PC-3 (cell line): ENCODE data around the gene SFXN2. TPM values are rescaled to one million over a fixed set of nuclear protein-coding genes. Genes with fewer than 3 reads are reported as not detected.
A peak's percentile ranks its signal among the peaks of the same experiment; 100 is the strongest.

Experiments used
- ATAC-seq: fragments of 200-7000 bp; cut with Tn5 transposase; 2 replicates; pipeline ENCODE4 v1.9.1; 2020; ENCODE audit warnings: mild to moderate bottlenecking, moderate library complexity
- BruUV-seq: library from RNA; stranded (reverse); fragments of 400-500 nt; replicated peaks from 2 replicates; lab custom pipeline; 2021; lab: Mats Ljungman, UMichigan
- CTCF ChIA-PET: fragments of 300-600 bp; sonication (Branson Sonifier 250); formaldehyde crosslinking; loops from one replicate; lab custom pipeline; 2022; ENCODE audit warnings: antibody characterized with exemption; lab: Charles Lee
- POLR2A ChIA-PET: fragments of 300-600 bp; sonication (Branson Sonifier 250); formaldehyde crosslinking; loops from one replicate; lab custom pipeline; 2022; ENCODE audit warnings: antibody characterized with exemption; ENCODE audit not compliant: unreplicated experiment; lab: Charles Lee
- DNase-seq: peaks from one replicate; pipeline ENCODE4 v3.0.0-alpha.2; 2015
- H2AFZ ChIP-seq: fragments of 300-600 bp; sonication (generic); 2 replicates; pipeline ENCODE4 v1.6.0; 2016; ENCODE audit warnings: antibody characterized with exemption, low read length
- H3F3A ChIP-seq: fragments of 300-600 bp; sonication (generic); one replicate; pipeline ENCODE4 v1.6.0; 2017; ENCODE audit warnings: antibody characterized with exemption, low read length, control low read depth, mild to moderate bottlenecking; ENCODE audit not compliant: unreplicated experiment
- H3K27ac ChIP-seq: fragments of 300-600 bp; sonication (generic); 2 replicates; pipeline ENCODE4 v1.5.1; 2016; ENCODE audit warnings: mild to moderate bottlenecking, low read length
- H3K27me3 ChIP-seq: fragments of 300-600 bp; sonication (generic); 2 replicates; pipeline ENCODE4 v1.6.1; 2016; ENCODE audit warnings: low read length, mixed read lengths
- H3K36me3 ChIP-seq: fragments of 300-600 bp; sonication (generic); 2 replicates; pipeline ENCODE4 v1.6.1; 2016; ENCODE audit warnings: low read depth, mixed run types, low read length, mixed read lengths
- H3K4me1 ChIP-seq: fragments of 300-600 bp; sonication (generic); 2 replicates; pipeline ENCODE4 v1.5.1; 2016; ENCODE audit warnings: low read length; ENCODE audit not compliant: insufficient read depth
- H3K4me2 ChIP-seq: fragments of 300-600 bp; sonication (generic); 2 replicates; pipeline ENCODE4 v1.6.0; 2016; ENCODE audit warnings: low read length
- H3K4me3 ChIP-seq: fragments of 300-600 bp; sonication (generic); 2 replicates; pipeline ENCODE4 v1.5.1; 2016; ENCODE audit warnings: mild to moderate bottlenecking, low read length, mixed read lengths
- H3K79me2 ChIP-seq: fragments of 300-600 bp; sonication (generic); 2 replicates; pipeline ENCODE4 v1.6.1; 2017; ENCODE audit warnings: low read length, mixed read lengths
- H3K9ac ChIP-seq: fragments of 300-600 bp; sonication (generic); 2 replicates; pipeline ENCODE4 v1.6.0; 2016; ENCODE audit warnings: mild to moderate bottlenecking, low read length
- H3K9me2 ChIP-seq: fragments of 300-600 bp; sonication (generic); replicated peaks from 2 replicates; pipeline ENCODE4 v1.6.1; 2016; ENCODE audit warnings: mixed run types, low read length, mixed read lengths
- H3K9me3 ChIP-seq: fragments of 300-600 bp; sonication (generic); 2 replicates; pipeline ENCODE4 v1.6.1; 2016; ENCODE audit warnings: low read length, mixed read lengths
- H4K20me1 ChIP-seq: fragments of 300-600 bp; sonication (generic); 2 replicates; pipeline ENCODE4 v1.6.1; 2016; ENCODE audit warnings: low read length, mixed read lengths
- CTCF ChIP-seq: fragments of 300-600 bp; sonication (generic); conservative IDR thresholded peaks from 2 replicates; pipeline ENCODE4 v1.5.1; 2017; ENCODE audit warnings: antibody characterized with exemption, low read depth, mild to moderate bottlenecking, low read length
- EZH2 ChIP-seq: fragments of 300-600 bp; sonication (generic); IDR thresholded peaks from one replicate; pipeline ENCODE4 v1.6.1; 2017; ENCODE audit warnings: antibody characterized with exemption, mild to moderate bottlenecking, low read length; ENCODE audit not compliant: unreplicated experiment
- EZH2phosphoT487 ChIP-seq: fragments of 300-600 bp; sonication (generic); IDR thresholded peaks from 2 replicates; pipeline ENCODE4 v1.6.1; 2018; ENCODE audit warnings: mild to moderate bottlenecking, antibody characterized with exemption, low read length, borderline replicate concordance
- intact Hi-C: fragments of 100-400 bp; cut with micrococcal nuclease; formaldehyde crosslinking; loops from 2 replicates; pipeline ENCODE4 v1.9.0; 2023
- total RNA-seq: library from RNA; depleted of rRNA; stranded (reverse); fragments of >200 nt; gene quantifications from 2 replicates; pipeline ENCODE4 v1.2.3, GENCODE V29; 2014

The SFXN2 gene
- total RNA-seq, 1 experiment from 2014 or later = 10.3 TPM

- TF ChIP-seq EZH2phosphoT487 (no peak), EZH2 (no peak), CTCF (no peak)
- intact Hi-C loops = loop anchor here (5.0 kb wide), 1 partner anchor 35 kb away; the partner anchor contains the start of genes ARL3 and SFXN2
- H3K79me2 ChIP-seq = no peaks in the 10 kb centered on the region
- ATAC-seq (no peak), DNase-seq (no peak)
- no peak overlapping the region for H2AFZ ChIP-seq
- H3K9me3 ChIP-seq = no peaks in the 10 kb centered on the region
- no peaks in the 10 kb centered on the region for H3F3A ChIP-seq
- H3K4me2 ChIP-seq = no peak overlapping the region
- ChIA-PET CTCF (no interaction called here), POLR2A (interaction anchor here (0.6 kb wide), 1 partner anchor 10 kb away, joined by 3 read pairs; no protein-coding TSS in a partner anchor)
- H3K9me2 ChIP-seq = no peaks in the 10 kb centered on the region
- no peaks in the 10 kb centered on the region for H3K36me3 ChIP-seq
- peaks cover 3% of the 10 kb centered on the region; the same call in 1 of the 2 replicates for H3K4me1 ChIP-seq
- no peaks in the 10 kb centered on the region for H3K27me3 ChIP-seq
- H3K9ac ChIP-seq = no peak overlapping the region
- no peaks in the 10 kb centered on the region for H4K20me1 ChIP-seq
- no peak overlapping the region for H3K4me3 ChIP-seq
- no peak overlapping the region for H3K27ac ChIP-seq
- BruUV-seq = no TSS peak
These were observed 36.9 kb upstream of the SFXN2 start for GRCh38 chr10:102677331-102678067.

- Histone ChIP-seq H3K4me2 (no peak overlapping the region), H3K4me1 (peaks cover 3% of the 10 kb centered on the region; the same call in 1 of the 2 replicates), H3K27ac (no peak overlapping the region), H4K20me1 (no peaks in the 10 kb centered on the region), H3K36me3 (no peaks in the 10 kb centered on the region), H3K27me3 (no peaks in the 10 kb centered on the region), H3K79me2 (no peaks in the 10 kb centered on the region), H3F3A (no peaks in the 10 kb centered on the region), H3K9me3 (no peaks in the 10 kb centered on the region), H3K9me2 (no peaks in the 10 kb centered on the region), H2AFZ (no peak overlapping the region), H3K4me3 (no peak overlapping the region), H3K9ac (no peak overlapping the region)
- DNase-seq = no peak
- ChIA-PET CTCF (no interaction called here), POLR2A (no interaction called here)
- ATAC-seq = no peak
- intact Hi-C loops = loop anchor here (5.0 kb wide), 1 partner anchor 34 kb away; the partner anchor contains the start of genes ARL3 and SFXN2
- TF ChIP-seq CTCF (no peak), EZH2 (no peak), EZH2phosphoT487 (no peak)
- BruUV-seq = no TSS peak
These were observed 36.4 kb upstream of the SFXN2 start for GRCh38 chr10:102678068-102678400.

- POLR2A ChIA-PET = interaction anchor here (0.5 kb wide), 1 partner anchor 356 kb away, joined by 5 read pairs; no protein-coding TSS in a partner anchor
- H3K79me2 ChIP-seq = no peaks in the 10 kb centered on the region
- no peak for TF ChIP-seq EZH2
- peak; percentile 72 for TF ChIP-seq CTCF
- TF ChIP-seq EZH2phosphoT487 = no peak
- H3K36me3 ChIP-seq = no peaks in the 10 kb centered on the region
- ATAC-seq = peak; percentile 84
- DNase-seq = peak; percentile 42
- H3F3A ChIP-seq = no peaks in the 10 kb centered on the region
- no peaks in the 10 kb centered on the region for H3K9me2 ChIP-seq
- no peak overlapping the region for H2AFZ ChIP-seq
- H3K4me3 ChIP-seq = no peak overlapping the region
- H3K27ac ChIP-seq = no peak overlapping the region
- no peaks in the 10 kb centered on the region for H3K9me3 ChIP-seq
- H3K9ac ChIP-seq = no peak overlapping the region
- CTCF ChIA-PET = no interaction called here
- no peaks in the 10 kb centered on the region for H4K20me1 ChIP-seq
- no peak overlapping the region for H3K4me2 ChIP-seq
- BruUV-seq = no TSS peak
- peaks cover 3% of the 10 kb centered on the region; the same call in 1 of the 2 replicates for H3K4me1 ChIP-seq
- H3K27me3 ChIP-seq = no peaks in the 10 kb centered on the region
- intact Hi-C loops = loop anchor here (5.0 kb wide), 1 partner anchor 33 kb away; the partner anchor contains the start of genes ARL3 and SFXN2
These were observed 35.6 kb upstream of the SFXN2 start for GRCh38 chr10:102678842-102679289.
